Liver (tissue), 9 donors: ENCODE data around the gene GRIK2. TPM values are rescaled to one million over a fixed set of nuclear protein-coding genes. Genes with fewer than 3 reads are reported as not detected.

Source experiments
- DNase-seq: peaks from one replicate; pipeline ENCODE4 v3.0.0-alpha.2; 2017; ENCODE audit warnings: low spot score
- H3K27ac ChIP-seq, 2 donors: one replicate each; pipeline ENCODE4 v1.7.0; 2013; ENCODE audit warnings: inconsistent platforms in 2 of 2, low read length in 2 of 2, control low read depth in 1 of 2, low read depth in 1 of 2, mild to moderate bottlenecking in 1 of 2
- H3K27me3 ChIP-seq, 4 donors: one replicate each; pipeline versions ENCODE4 v1.6.1 to v1.7.0; 2013; ENCODE audit warnings: low read length in 3 of 4, inconsistent platforms in 1 of 4, mild to moderate bottlenecking in 1 of 4, moderate library complexity in 1 of 4; ENCODE audit not compliant: control insufficient read depth in 4 of 4, insufficient read depth in 4 of 4
- H3K36me3 ChIP-seq, 4 donors: one replicate each; pipeline versions ENCODE4 v1.6.1 to v1.7.0; 2013; ENCODE audit warnings: low read length in 3 of 4, mild to moderate bottlenecking in 3 of 4, low read depth in 1 of 4, moderate library complexity in 1 of 4; ENCODE audit not compliant: control insufficient read depth in 4 of 4, insufficient read depth in 3 of 4
- H3K4me1 ChIP-seq, 4 donors: one replicate each; pipeline versions ENCODE4 v1.6.1 to v1.7.0; 2013; ENCODE audit warnings: low read length in 3 of 4, mild to moderate bottlenecking in 3 of 4, moderate library complexity in 1 of 4; ENCODE audit not compliant: control insufficient read depth in 4 of 4, insufficient read depth in 4 of 4
- H3K4me3 ChIP-seq, 3 donors: one replicate each; pipeline versions ENCODE4 v1.6.1 to v1.7.0; 2013; ENCODE audit warnings: low read length in 3 of 3, control low read depth in 1 of 3, low read depth in 1 of 3, mild to moderate bottlenecking in 1 of 3
- H3K9ac ChIP-seq, 2 donors: one replicate each; pipeline ENCODE4 v1.7.0; 2013; ENCODE audit warnings: low read length in 2 of 2, mild to moderate bottlenecking in 2 of 2, moderate library complexity in 2 of 2, control low read depth in 1 of 2, low read depth in 1 of 2
- H3K9me3 ChIP-seq, 4 donors: one replicate each; pipeline versions ENCODE4 v1.6.1 to v1.7.0; 2013; ENCODE audit warnings: low read length in 3 of 4; ENCODE audit not compliant: control insufficient read depth in 4 of 4
- EGR1 ChIP-seq, 2 donors: IDR thresholded peaks; 2 replicates each; pipeline ENCODE4 v1.6.1; 2016 to 2018; ENCODE audit warnings: antibody characterized with exemption in 2 of 2, low read depth in 2 of 2
- FOXA1 ChIP-seq: IDR thresholded peaks from 2 replicates; pipeline ENCODE4 v1.6.1; 2016; ENCODE audit warnings: antibody characterized with exemption
- FOXA2 ChIP-seq: IDR thresholded peaks from 2 replicates; pipeline ENCODE4 v1.6.1; 2016; ENCODE audit warnings: antibody characterized with exemption
- GABPA ChIP-seq, 2 donors: IDR thresholded peaks in 1 of 2; conservative IDR thresholded peaks in 1 of 2; 2 replicates each; pipeline ENCODE4 v1.6.1; 2016; ENCODE audit warnings: antibody characterized with exemption in 2 of 2, mild to moderate bottlenecking in 1 of 2, moderate library complexity in 1 of 2
- HNF4A ChIP-seq, 2 donors: conservative IDR thresholded peaks; 2 replicates each; pipeline ENCODE4 v1.6.1; 2016; ENCODE audit warnings: antibody characterized with exemption in 2 of 2, mild to moderate bottlenecking in 2 of 2
- HNF4G ChIP-seq: IDR thresholded peaks from 2 replicates; pipeline ENCODE4 v1.6.1; 2016; ENCODE audit warnings: antibody characterized with exemption
- JUND ChIP-seq, 2 donors: IDR thresholded peaks; 2 replicates each; pipeline ENCODE4 v1.6.1; 2016; ENCODE audit warnings: antibody characterized with exemption in 2 of 2
- RAD21 ChIP-seq, 2 donors: IDR thresholded peaks; 2 replicates each; pipeline ENCODE4 v1.6.1; 2016; ENCODE audit warnings: antibody characterized with exemption in 2 of 2, mild to moderate bottlenecking in 2 of 2
- RXRA ChIP-seq, 2 donors: IDR thresholded peaks; 2 replicates each; pipeline ENCODE4 v1.6.1; 2017 to 2018; ENCODE audit warnings: antibody characterized with exemption in 2 of 2, mild to moderate bottlenecking in 1 of 2
- SP1 ChIP-seq: IDR thresholded peaks from 2 replicates; pipeline ENCODE4 v1.6.1; 2018; ENCODE audit warnings: antibody characterized with exemption, mild to moderate bottlenecking
- TAF1 ChIP-seq: conservative IDR thresholded peaks from 2 replicates; pipeline ENCODE4 v1.6.1; 2016; ENCODE audit warnings: antibody characterized with exemption, mild to moderate bottlenecking
- YY1 ChIP-seq: IDR thresholded peaks from 2 replicates; pipeline ENCODE4 v1.6.1; 2016; ENCODE audit warnings: antibody characterized with exemption, mild to moderate bottlenecking
- WGBS: extraction: QIAGEN DNeasy Blood & Tissue Kit; methylation state at CpG from one replicate; pipeline ENCODE4 v1.1.7; 2013; 5-methylcytosine and 5-hydroxymethylcytosine counted together
- polyA plus RNA-seq, 2 donors: library from polyadenylated mRNA; stranded (reverse) in 1 of 2; unstranded in 1 of 2; fragments of 200-250 nt in 1 of 2; fragments of >200 nt in 1 of 2; fragmentation: Nextera tagmentation in 1 of 2; extraction: Ambion mirVana in 1 of 2; gene quantifications; one replicate each; pipeline versions ENCODE4 v1.2.1 to v1.2.3, GENCODE V29; 2013 to 2015
- total RNA-seq, 2 donors: library from RNA; depleted of rRNA; stranded (reverse); fragments of >200 nt; gene quantifications; one replicate each; pipeline ENCODE4 v1.2.3, GENCODE V29; 2014
- TF ChIP-seq, protein P1 (sequence below): IDR thresholded peaks from 2 replicates; pipeline ENCODE4 v1.6.1; 2016; ENCODE audit warnings: antibody characterized with exemption
- TF ChIP-seq, protein P2 (sequence below): IDR thresholded peaks from 2 replicates; pipeline ENCODE4 v1.6.1; 2016; ENCODE audit warnings: antibody characterized with exemption
- TF ChIP-seq, protein P3 (sequence below): fragments of 150-350 bp; IDR thresholded peaks from 2 replicates; pipeline ENCODE4 v1.5.1; 2017; ENCODE audit warnings: improper control_type of control experiment, low read depth, low read length; ENCODE audit not compliant: missing input control
- TF ChIP-seq, protein P4 (sequence below): IDR thresholded peaks from 2 replicates; pipeline ENCODE4 v1.6.1; 2016; ENCODE audit warnings: antibody characterized with exemption
- TF ChIP-seq, protein P5 (sequence below): IDR thresholded peaks from 2 replicates; pipeline ENCODE4 v1.6.1; 2016; ENCODE audit warnings: antibody characterized with exemption, mild to moderate bottlenecking
- donor health status: healthy.
- donor health status: healthy.
- donor health status: healthy.
- donor health status: healthy.
- donor health status: healthy.

GRIK2 gene
- total and polyA plus RNA-seq, 4 donors, result 0.02 to 0.17 (median 0.05) TPM

DNA sequence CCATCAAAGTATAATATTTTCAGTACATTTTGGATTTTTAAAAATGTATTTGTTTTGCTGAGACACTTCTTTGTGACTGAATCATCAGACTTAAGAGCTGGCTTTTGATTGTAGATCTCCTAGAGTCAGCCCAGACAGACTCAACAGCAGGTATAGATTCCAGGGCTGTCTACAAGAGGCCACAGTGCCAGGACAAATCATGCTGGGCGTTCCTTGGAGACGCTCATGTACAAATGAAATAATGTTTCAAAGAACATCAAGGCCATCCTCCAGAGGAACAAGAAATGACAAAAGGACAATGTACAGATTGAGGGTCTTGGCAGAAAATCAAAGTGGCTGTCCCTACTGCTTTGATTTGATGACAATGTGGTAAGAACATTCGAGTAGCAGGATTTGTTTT, 369.3 kb downstream of the GRIK2 start:
- 45% methylated on average over 3 of the region's 3 CpGs for WGBS
- H3K27me3 ChIP-seq, result no peaks in the 10 kb centered on the region
- no peaks in the 10 kb centered on the region for H3K9me3 ChIP-seq
- H3K27ac ChIP-seq, result no peak overlapping the region
- no peak overlapping the region for H3K9ac ChIP-seq
- DNase-seq, result no peak
- no peaks in the 10 kb centered on the region for H3K36me3 ChIP-seq
- H3K4me1 ChIP-seq, result peaks cover 0 to 19% (median 6%) of the 10 kb centered on the region in 4 donors
- TF ChIP-seq HNF4G (no peak), HNF4A (conservative IDR thresholded peaks at IDR 0.05) (no peak), FOXA1 (no peak), JUND (IDR thresholded peaks at IDR 0.05) (no peak), FOXA2 (no peak), SP1 (no peak), TAF1 (no peak), GABPA (IDR thresholded peaks at IDR 0.05 in 1 of 2, conservative IDR thresholded peaks at IDR 0.05 in 1 of 2) (no peak), YY1 (no peak)
- TF ChIP-seq, protein P1, sequence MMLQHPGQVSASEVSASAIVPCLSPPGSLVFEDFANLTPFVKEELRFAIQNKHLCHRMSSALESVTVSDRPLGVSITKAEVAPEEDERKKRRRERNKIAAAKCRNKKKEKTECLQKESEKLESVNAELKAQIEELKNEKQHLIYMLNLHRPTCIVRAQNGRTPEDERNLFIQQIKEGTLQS, result no peak
- TF ChIP-seq, protein P2, sequence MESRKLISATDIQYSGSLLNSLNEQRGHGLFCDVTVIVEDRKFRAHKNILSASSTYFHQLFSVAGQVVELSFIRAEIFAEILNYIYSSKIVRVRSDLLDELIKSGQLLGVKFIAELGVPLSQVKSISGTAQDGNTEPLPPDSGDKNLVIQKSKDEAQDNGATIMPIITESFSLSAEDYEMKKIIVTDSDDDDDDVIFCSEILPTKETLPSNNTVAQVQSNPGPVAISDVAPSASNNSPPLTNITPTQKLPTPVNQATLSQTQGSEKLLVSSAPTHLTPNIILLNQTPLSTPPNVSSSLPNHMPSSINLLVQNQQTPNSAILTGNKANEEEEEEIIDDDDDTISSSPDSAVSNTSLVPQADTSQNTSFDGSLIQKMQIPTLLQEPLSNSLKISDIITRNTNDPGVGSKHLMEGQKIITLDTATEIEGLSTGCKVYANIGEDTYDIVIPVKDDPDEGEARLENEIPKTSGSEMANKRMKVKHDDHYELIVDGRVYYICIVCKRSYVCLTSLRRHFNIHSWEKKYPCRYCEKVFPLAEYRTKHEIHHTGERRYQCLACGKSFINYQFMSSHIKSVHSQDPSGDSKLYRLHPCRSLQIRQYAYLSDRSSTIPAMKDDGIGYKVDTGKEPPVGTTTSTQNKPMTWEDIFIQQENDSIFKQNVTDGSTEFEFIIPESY, result no peak
- TF ChIP-seq, protein P3, sequence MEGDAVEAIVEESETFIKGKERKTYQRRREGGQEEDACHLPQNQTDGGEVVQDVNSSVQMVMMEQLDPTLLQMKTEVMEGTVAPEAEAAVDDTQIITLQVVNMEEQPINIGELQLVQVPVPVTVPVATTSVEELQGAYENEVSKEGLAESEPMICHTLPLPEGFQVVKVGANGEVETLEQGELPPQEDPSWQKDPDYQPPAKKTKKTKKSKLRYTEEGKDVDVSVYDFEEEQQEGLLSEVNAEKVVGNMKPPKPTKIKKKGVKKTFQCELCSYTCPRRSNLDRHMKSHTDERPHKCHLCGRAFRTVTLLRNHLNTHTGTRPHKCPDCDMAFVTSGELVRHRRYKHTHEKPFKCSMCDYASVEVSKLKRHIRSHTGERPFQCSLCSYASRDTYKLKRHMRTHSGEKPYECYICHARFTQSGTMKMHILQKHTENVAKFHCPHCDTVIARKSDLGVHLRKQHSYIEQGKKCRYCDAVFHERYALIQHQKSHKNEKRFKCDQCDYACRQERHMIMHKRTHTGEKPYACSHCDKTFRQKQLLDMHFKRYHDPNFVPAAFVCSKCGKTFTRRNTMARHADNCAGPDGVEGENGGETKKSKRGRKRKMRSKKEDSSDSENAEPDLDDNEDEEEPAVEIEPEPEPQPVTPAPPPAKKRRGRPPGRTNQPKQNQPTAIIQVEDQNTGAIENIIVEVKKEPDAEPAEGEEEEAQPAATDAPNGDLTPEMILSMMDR, result no peak
- TF ChIP-seq, protein P4, sequence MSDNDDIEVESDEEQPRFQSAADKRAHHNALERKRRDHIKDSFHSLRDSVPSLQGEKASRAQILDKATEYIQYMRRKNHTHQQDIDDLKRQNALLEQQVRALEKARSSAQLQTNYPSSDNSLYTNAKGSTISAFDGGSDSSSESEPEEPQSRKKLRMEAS, result no peak
- no peak overlapping the region for H3K4me3 ChIP-seq

DNA sequence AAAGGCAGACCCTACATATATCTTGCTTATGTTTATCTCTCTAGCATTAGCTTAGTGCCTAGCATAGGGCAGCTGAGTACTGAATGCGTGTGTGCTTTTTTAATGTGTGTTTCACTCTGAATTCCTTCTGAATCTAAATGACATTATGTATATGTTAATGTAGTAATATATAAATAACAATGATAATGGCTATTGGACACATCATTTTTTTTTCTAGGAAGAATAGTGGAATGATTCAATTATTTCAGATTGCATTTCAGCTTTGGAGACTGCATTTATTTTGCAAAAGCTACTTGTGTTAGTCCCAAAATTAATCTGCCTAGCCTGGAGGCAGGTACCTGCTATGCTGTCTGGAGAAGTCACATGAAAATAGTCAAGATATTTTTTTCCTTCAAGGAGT, 371.8 kb downstream of the GRIK2 start:
- WGBS, result 90% methylated on average over 1 of the region's 1 CpG
- no peak for DNase-seq

DNA sequence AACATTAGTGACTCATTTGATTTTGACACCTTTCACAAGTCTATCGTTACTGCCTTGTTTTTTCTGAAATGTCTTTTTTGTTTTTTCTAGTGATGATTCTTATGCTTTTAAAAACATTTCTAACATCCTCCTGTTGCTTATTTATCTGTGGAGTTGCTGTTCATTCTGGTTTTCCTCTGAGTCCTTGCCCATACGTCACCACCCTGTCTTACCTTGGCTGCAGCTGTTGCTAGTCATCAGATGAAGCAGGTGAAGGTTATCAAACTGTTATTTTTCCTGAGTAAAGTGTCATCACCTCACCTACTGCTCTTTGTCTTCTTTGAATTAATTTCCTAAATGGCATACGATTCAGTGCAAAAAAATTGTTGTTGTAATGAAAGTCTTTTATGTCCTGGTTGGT, 376.6 kb downstream of the GRIK2 start:
- Histone ChIP-seq H3K27me3 (no peaks in the 10 kb centered on the region), H3K9ac (no peak overlapping the region), H3K4me3 (no peak overlapping the region), H3K36me3 (no peaks in the 10 kb centered on the region), H3K9me3 (no peaks in the 10 kb centered on the region), H3K27ac (no peak overlapping the region), H3K4me1 (no peaks in the 10 kb centered on the region)
- WGBS, result 82% methylated on average over 3 of the region's 3 CpGs
- no peak for DNase-seq
- TF ChIP-seq RXRA (IDR thresholded peaks at IDR 0.05) (no peak), GABPA (IDR thresholded peaks at IDR 0.05 in 1 of 2, conservative IDR thresholded peaks at IDR 0.05 in 1 of 2) (no peak), FOXA1 (no peak), RAD21 (IDR thresholded peaks at IDR 0.05) (no peak), SP1 (no peak), HNF4A (conservative IDR thresholded peaks at IDR 0.05) (no peak), EGR1 (IDR thresholded peaks at IDR 0.05; ENCODE audit: low read depth in 2 of 2) (no peak), TAF1 (no peak), YY1 (no peak), HNF4G (no peak)
- TF ChIP-seq, protein P1, result no peak
- TF ChIP-seq, protein P5, sequence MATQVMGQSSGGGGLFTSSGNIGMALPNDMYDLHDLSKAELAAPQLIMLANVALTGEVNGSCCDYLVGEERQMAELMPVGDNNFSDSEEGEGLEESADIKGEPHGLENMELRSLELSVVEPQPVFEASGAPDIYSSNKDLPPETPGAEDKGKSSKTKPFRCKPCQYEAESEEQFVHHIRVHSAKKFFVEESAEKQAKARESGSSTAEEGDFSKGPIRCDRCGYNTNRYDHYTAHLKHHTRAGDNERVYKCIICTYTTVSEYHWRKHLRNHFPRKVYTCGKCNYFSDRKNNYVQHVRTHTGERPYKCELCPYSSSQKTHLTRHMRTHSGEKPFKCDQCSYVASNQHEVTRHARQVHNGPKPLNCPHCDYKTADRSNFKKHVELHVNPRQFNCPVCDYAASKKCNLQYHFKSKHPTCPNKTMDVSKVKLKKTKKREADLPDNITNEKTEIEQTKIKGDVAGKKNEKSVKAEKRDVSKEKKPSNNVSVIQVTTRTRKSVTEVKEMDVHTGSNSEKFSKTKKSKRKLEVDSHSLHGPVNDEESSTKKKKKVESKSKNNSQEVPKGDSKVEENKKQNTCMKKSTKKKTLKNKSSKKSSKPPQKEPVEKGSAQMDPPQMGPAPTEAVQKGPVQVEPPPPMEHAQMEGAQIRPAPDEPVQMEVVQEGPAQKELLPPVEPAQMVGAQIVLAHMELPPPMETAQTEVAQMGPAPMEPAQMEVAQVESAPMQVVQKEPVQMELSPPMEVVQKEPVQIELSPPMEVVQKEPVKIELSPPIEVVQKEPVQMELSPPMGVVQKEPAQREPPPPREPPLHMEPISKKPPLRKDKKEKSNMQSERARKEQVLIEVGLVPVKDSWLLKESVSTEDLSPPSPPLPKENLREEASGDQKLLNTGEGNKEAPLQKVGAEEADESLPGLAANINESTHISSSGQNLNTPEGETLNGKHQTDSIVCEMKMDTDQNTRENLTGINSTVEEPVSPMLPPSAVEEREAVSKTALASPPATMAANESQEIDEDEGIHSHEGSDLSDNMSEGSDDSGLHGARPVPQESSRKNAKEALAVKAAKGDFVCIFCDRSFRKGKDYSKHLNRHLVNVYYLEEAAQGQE, result no peak
- TF ChIP-seq, protein P4, result no peak

More for the DNA sequence above, 371.8 kb downstream of the GRIK2 start:
- no peaks in the 10 kb centered on the region for H3K9me3 ChIP-seq
- TF ChIP-seq HNF4G, result no peak
- TF ChIP-seq EGR1 (IDR thresholded peaks at IDR 0.05; ENCODE audit: low read depth in 2 of 2), result no peak
- TF ChIP-seq JUND (IDR thresholded peaks at IDR 0.05), result no peak
- no peak overlapping the region for H3K27ac ChIP-seq
- H3K9ac ChIP-seq, result no peak overlapping the region
- no peaks in the 10 kb centered on the region for H3K27me3 ChIP-seq
- peaks cover 0 to 19% (median 6%) of the 10 kb centered on the region in 4 donors for H3K4me1 ChIP-seq
- H3K36me3 ChIP-seq, result no peaks in the 10 kb centered on the region
- H3K4me3 ChIP-seq, result no peak overlapping the region
